GM13977 (cell line): ENCODE results near the gene ZNF714.
A peak's percentile ranks its signal among the peaks of the same experiment; 100 is the strongest.

Experiments
- DNase-seq: peaks from one replicate; pipeline ENCODE4 v3.0.0; 2012; ENCODE audit warnings: low spot score
- in situ Hi-C: fragments of 300-500 bp; cut with MboI; formaldehyde crosslinking; loops from one replicate; pipeline ENCODE4 v1.12.0; 2022; ENCODE audit warnings: low sequenced_read_pairs, low pct_unique_long_range_greater_than_20kb, mixed read lengths, inconsistent platforms; ENCODE audit not compliant: unreplicated experiment
- TF ChIP-seq, protein P1 (sequence below): IDR thresholded peaks from 2 replicates; pipeline ENCODE4 v1.5.1; 2012; ENCODE audit warnings: mild to moderate bottlenecking, control low read depth; ENCODE audit not compliant: insufficient read depth; ENCODE audit errors: extremely low read depth, missing control alignments

Gene ZNF714

GRCh38 chr19:21084343-21084742 is 2.3 kb downstream of the ZNF714 start:
- in situ Hi-C loops: no loop called here
- DNase-seq: peak; percentile 14
- TF ChIP-seq, protein P1, sequence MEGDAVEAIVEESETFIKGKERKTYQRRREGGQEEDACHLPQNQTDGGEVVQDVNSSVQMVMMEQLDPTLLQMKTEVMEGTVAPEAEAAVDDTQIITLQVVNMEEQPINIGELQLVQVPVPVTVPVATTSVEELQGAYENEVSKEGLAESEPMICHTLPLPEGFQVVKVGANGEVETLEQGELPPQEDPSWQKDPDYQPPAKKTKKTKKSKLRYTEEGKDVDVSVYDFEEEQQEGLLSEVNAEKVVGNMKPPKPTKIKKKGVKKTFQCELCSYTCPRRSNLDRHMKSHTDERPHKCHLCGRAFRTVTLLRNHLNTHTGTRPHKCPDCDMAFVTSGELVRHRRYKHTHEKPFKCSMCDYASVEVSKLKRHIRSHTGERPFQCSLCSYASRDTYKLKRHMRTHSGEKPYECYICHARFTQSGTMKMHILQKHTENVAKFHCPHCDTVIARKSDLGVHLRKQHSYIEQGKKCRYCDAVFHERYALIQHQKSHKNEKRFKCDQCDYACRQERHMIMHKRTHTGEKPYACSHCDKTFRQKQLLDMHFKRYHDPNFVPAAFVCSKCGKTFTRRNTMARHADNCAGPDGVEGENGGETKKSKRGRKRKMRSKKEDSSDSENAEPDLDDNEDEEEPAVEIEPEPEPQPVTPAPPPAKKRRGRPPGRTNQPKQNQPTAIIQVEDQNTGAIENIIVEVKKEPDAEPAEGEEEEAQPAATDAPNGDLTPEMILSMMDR: no peak

GRCh38 chr19:21087871-21088270 is 5.9 kb downstream of the ZNF714 start:
- in situ Hi-C loops: no loop called here
- no peak for DNase-seq
- TF ChIP-seq, protein P1: no peak

GRCh38 chr19:21092109-21092508 is 10.1 kb downstream of the ZNF714 start:
- DNase-seq: no peak
- in situ Hi-C loops: no loop called here
- TF ChIP-seq, protein P1: no peak

DNA sequence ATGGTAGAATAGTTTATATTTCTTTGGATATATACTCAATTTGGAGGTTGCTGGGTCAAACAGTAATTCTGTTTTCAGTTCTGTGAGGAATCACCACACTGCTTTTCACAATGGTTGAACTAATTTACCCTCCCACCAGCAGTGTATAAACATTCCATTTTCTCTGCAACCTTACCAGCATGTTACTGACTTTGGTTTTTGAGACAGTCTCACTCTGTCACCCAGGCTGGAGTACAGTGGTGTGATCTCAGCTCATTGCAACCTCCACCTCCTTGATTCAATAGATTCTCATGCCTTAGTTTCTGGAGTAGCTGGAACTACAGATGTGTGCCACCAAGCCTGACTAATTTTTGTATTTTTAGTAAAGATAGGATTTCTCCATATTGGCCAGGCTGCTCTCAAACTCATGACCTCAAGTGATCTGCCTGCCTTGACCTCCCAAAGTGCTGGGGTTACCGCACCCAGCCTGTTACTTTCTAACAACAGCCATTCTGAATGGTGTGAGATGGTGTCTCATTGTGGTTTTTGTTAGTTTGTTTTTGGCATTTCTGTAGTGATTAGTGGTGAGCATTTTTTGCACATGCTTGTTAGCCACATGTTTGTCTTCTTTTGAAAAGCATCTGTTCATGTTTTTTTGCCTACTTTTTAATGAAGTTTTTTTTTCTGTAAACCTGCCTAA is 12.5 kb downstream of the ZNF714 start:
- DNase-seq: no peak
- in situ Hi-C loops: no loop called here
- TF ChIP-seq, protein P1: no peak

- in situ Hi-C loops: no loop called here
- DNase-seq: no peak
- TF ChIP-seq, protein P1: no peak
These were observed 16.3 kb downstream of the ZNF714 start for GRCh38 chr19:21098291-21098690.

DNA sequence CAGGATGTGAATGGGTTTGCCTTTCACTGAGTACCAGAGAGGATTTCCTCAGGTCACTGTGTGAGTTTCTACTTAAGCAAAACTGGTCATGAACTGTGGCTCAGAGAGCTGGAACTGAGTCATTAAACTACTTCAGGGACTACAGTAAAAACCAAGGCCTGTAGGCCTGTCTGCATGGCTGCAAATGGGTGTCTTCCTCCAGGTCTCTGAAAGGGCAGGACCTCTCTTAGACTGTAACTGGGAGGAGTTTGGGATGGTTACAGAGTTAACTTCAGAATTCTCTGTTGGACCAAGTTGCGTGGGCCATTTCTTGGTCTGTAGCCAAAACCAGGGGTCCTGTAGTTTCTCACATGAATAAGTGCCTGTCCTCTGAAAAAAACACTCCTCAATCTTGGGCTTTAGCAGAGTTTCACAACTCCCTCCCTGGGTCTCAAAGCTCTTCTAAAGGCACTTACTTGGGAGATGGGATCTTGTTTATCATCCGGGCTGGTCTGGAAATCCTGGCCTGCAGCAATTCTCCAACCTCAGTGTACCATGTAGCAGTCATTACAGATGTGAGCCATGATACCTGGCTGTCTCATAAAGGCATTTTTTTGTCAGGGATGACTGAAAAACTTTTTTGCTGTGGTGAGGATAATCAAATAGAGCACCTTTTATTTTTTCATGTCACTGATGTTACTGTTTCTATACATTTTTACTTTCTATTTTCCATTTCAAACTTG is 19.7 kb downstream of the ZNF714 start:
- TF ChIP-seq, protein P1: no peak
- in situ Hi-C loops: no loop called here
- no peak for DNase-seq
